ENCODE data around the gene TNRC6B. TPM values are rescaled to one million over a fixed set of nuclear protein-coding genes. Genes with fewer than 3 reads are reported as not detected.
A peak's percentile ranks its signal among the peaks of the same experiment; 100 is the strongest.

TNRC6B gene
- total RNA-seq, 1 experiment from 2014 or later, result 62.7 TPM

DNA sequence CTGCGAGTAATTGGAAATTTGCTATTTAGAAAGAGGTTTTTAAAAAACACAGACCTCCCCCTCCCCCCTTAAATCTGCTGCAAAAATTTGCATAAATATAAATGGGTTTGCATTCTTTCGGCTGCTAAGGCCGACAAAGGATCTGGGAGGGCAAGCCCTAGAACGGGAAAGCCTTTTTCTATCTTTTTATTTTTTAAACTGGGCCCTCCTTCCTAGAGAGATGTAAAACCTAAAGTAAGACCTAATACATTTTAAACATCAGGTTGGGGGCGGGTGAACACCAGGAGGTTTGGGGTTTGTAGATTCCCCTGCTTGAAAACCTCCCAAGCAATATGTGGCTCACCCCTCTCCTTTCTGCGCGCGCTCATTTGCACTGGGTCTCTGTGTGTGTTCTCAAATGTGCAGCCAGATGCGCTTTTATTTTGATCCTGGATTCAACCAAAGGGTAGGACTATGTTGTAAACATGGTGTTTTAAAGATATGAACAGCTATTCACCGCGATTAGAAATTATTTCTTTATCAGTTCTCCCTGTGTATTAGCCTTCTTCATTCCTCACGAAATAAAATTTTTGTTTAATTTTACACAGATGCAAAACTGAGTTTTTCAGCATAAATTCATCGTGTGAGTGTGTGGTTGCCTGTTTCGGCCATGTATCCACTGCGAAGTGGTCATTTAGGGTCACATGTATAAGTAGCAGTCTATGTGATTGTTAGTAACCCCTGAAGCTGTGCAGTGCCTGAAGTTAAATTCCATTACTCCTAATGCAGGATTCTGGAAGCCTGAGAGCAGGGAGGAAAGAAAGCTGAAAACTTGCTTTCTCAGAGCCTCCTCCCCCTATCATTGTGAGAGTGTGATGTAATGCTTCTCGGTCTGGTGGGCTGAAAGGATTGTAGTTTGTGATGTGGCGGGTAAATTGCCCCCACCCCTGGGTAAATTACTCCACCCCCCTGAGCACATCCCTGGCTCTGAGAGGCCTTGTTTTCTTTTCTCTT, 988 bp downstream of the TNRC6B start:
- no peaks in the 10 kb centered on the region for H3K9me2 ChIP-seq (ENCODE audit: insufficient read depth)
- peaks cover 17% of the 10 kb centered on the region for H3F3A ChIP-seq (ENCODE audit: insufficient read depth, low read depth)
- H3K4me1 ChIP-seq (replicated peaks; ENCODE audit: insufficient read depth), result peaks cover 38% of the 10 kb centered on the region
- no peaks in the 10 kb centered on the region for H3K27me3 ChIP-seq (ENCODE audit: insufficient read depth, low read depth)
- peaks cover 59% of the 10 kb centered on the region for H3K79me2 ChIP-seq (ENCODE audit: low read depth)
- CTCF ChIA-PET, result interaction anchor here (0.9 kb wide), 1 partner anchor 66 kb away, joined by 3 read pairs; no protein-coding TSS in a partner anchor
- intact Hi-C loops (cut with micrococcal nuclease; ENCODE audit: unreplicated experiment), result loop anchor here (5.0 kb wide), 1 partner anchor 79 kb away; no protein-coding TSS in a partner anchor
- H3K9me3 ChIP-seq (ENCODE audit: insufficient read depth, low read depth), result no peaks in the 10 kb centered on the region
- no TSS peak for BruUV-seq (replicated peaks)
- peak overlapping the region; percentile 66 for H2AFZ ChIP-seq
- no peaks in the 10 kb centered on the region for H3K36me3 ChIP-seq (ENCODE audit: low read depth)
- H3K4me2 ChIP-seq, result peak overlapping the region; percentile 96
- DNase-seq, result no peak
- H4K20me1 ChIP-seq (ENCODE audit: insufficient read depth), result peaks cover 11% of the 10 kb centered on the region
- peak overlapping the region; percentile 69 for H3K27ac ChIP-seq
- H3K4me3 ChIP-seq, result peak overlapping the region; percentile 91
- TF ChIP-seq, protein P1, sequence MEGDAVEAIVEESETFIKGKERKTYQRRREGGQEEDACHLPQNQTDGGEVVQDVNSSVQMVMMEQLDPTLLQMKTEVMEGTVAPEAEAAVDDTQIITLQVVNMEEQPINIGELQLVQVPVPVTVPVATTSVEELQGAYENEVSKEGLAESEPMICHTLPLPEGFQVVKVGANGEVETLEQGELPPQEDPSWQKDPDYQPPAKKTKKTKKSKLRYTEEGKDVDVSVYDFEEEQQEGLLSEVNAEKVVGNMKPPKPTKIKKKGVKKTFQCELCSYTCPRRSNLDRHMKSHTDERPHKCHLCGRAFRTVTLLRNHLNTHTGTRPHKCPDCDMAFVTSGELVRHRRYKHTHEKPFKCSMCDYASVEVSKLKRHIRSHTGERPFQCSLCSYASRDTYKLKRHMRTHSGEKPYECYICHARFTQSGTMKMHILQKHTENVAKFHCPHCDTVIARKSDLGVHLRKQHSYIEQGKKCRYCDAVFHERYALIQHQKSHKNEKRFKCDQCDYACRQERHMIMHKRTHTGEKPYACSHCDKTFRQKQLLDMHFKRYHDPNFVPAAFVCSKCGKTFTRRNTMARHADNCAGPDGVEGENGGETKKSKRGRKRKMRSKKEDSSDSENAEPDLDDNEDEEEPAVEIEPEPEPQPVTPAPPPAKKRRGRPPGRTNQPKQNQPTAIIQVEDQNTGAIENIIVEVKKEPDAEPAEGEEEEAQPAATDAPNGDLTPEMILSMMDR (conservative IDR thresholded peaks at IDR 0.05), result no peak
- no peak for TF ChIP-seq EZH2 (IDR thresholded peaks at IDR 0.05; ENCODE audit: low read depth)
- POLR2A ChIA-PET (ENCODE audit: unreplicated experiment), result interaction anchor here (0.6 kb wide), 1 partner anchor 135 kb away, joined by 10 read pairs; no protein-coding TSS in a partner anchor

DNA sequence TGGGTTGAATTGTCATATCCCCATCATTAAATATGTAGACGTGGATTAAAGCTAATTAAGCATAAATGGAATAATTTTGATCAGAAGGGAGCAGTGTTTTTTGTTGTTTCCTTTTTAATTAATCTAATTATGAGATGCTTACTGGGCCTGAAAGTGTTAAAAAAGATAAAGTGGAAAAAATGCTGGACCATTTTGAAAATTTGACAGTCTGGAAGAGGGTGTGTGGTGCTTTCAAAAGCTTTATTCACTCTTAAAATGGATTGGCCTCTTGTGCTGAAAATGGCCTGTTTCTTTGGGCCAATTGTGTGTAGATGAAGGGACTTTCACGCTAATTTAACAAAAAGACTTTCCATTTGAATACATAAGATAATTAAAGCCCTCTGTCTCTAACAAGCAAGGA, 1.8 kb downstream of the TNRC6B start:
- Histone ChIP-seq H3K36me3 (ENCODE audit: low read depth) (no peaks in the 10 kb centered on the region), H4K20me1 (ENCODE audit: insufficient read depth) (peaks cover 11% of the 10 kb centered on the region), H3K9me2 (ENCODE audit: insufficient read depth) (no peaks in the 10 kb centered on the region), H3K27me3 (ENCODE audit: insufficient read depth, low read depth) (no peaks in the 10 kb centered on the region), H2AFZ (no peak overlapping the region), H3K27ac (no peak overlapping the region), H3K9me3 (ENCODE audit: insufficient read depth, low read depth) (no peaks in the 10 kb centered on the region), H3K79me2 (ENCODE audit: low read depth) (peaks cover 67% of the 10 kb centered on the region), H3K4me3 (peak overlapping the region; percentile 91), H3K4me1 (replicated peaks; ENCODE audit: insufficient read depth) (peaks cover 38% of the 10 kb centered on the region), H3K4me2 (peak overlapping the region; percentile 96), H3F3A (ENCODE audit: insufficient read depth, low read depth) (peaks cover 17% of the 10 kb centered on the region)
- intact Hi-C loops (cut with micrococcal nuclease; ENCODE audit: unreplicated experiment), result loop anchor here (5.0 kb wide), 1 partner anchor 78 kb away; no protein-coding TSS in a partner anchor
- no TSS peak for BruUV-seq (replicated peaks)
- DNase-seq, result no peak
- CTCF ChIA-PET, result interaction anchor here (0.7 to 0.9 kb wide), 2 partner anchors 65 to 135 kb away, joined by 3 read pairs; no protein-coding TSS in a partner anchor
- TF ChIP-seq, protein P1 (conservative IDR thresholded peaks at IDR 0.05), result no peak
- POLR2A ChIA-PET (ENCODE audit: unreplicated experiment), result interaction anchor here (0.6 kb wide), 1 partner anchor 135 kb away, joined by 10 read pairs; no protein-coding TSS in a partner anchor

DNA sequence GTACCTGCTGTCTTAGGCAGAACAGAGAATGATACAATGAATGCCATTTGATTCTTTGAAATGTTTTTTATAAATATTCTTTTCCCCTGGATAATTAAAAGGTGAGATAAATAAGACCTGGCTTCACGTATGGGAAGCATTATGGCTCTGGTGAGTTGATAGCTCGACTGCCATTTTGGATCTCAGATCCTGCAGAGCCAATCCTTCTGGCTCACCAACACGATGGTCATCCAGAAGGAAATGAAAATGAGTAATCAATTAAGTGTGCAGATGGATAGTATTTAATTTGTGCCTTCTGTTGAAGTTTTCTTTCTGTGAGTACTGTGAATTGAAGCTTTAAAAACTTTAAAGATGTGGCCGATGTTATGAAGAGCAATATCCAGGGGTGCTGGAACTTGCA, 2.7 kb downstream of the TNRC6B start:
- no peaks in the 10 kb centered on the region for H3K9me2 ChIP-seq (ENCODE audit: insufficient read depth)
- H3K27ac ChIP-seq, result no peak overlapping the region
- ChIA-PET CTCF (no interaction called here), POLR2A (ENCODE audit: unreplicated experiment) (no interaction called here)
- peak overlapping the region; percentile 96 for H3K4me2 ChIP-seq
- H3K9me3 ChIP-seq (ENCODE audit: insufficient read depth, low read depth), result no peaks in the 10 kb centered on the region
- no peaks in the 10 kb centered on the region for H3K36me3 ChIP-seq (ENCODE audit: low read depth)
- peaks cover 13% of the 10 kb centered on the region for H3F3A ChIP-seq (ENCODE audit: insufficient read depth, low read depth)
- no peak for TF ChIP-seq EZH2 (IDR thresholded peaks at IDR 0.05; ENCODE audit: low read depth)
- TF ChIP-seq, protein P1 (conservative IDR thresholded peaks at IDR 0.05), result no peak
- H3K79me2 ChIP-seq (ENCODE audit: low read depth), result peaks cover 76% of the 10 kb centered on the region
- no peak overlapping the region for H2AFZ ChIP-seq
- no TSS peak for BruUV-seq (replicated peaks)
- peak overlapping the region; percentile 91; the same call in 1 of the 2 replicates for H3K4me3 ChIP-seq
- H4K20me1 ChIP-seq (ENCODE audit: insufficient read depth), result peaks cover 11% of the 10 kb centered on the region
- intact Hi-C loops (cut with micrococcal nuclease; ENCODE audit: unreplicated experiment), result no loop called here
- H3K27me3 ChIP-seq (ENCODE audit: insufficient read depth, low read depth), result no peaks in the 10 kb centered on the region
- H3K4me1 ChIP-seq (replicated peaks; ENCODE audit: insufficient read depth), result peaks cover 38% of the 10 kb centered on the region
- DNase-seq, result no peak

Data from PC-9 (cell line).